Mesenchymal stem cell (in vitro differentiated cells and primary cell): Measurements from ENCODE around the gene OLFML3.
"Not testable (repeated sequence)": the region's sequence is repeated elsewhere in the genome, so short reads cannot be mapped to it uniquely, and the experiment has no call there.

ENCODE experiments used
- DNase-seq: peaks from one replicate; pipeline ENCODE4 v3.0.0-alpha.2; 2013
- H2AFZ ChIP-seq: one replicate; pipeline ENCODE4 v1.6.1; 2013; ENCODE audit warnings: low read depth, mild to moderate bottlenecking, control low read depth, inconsistent platforms, low read length, moderate library complexity
- H2AK5ac ChIP-seq: 2 replicates; pipeline ENCODE4 v1.6.1; 2013; ENCODE audit warnings: low read length, moderate library complexity, mild to moderate bottlenecking, inconsistent platforms; ENCODE audit not compliant: severe bottlenecking
- H2BK120ac ChIP-seq: one replicate; pipeline ENCODE4 v1.6.1; 2013; ENCODE audit warnings: low read depth, mild to moderate bottlenecking, inconsistent platforms, low read length, moderate library complexity
- H2BK12ac ChIP-seq, 2 experiments: one replicate each; pipeline ENCODE4 v1.6.1; 2013; ENCODE audit warnings: inconsistent platforms in 2 of 2, low read length in 2 of 2, mild to moderate bottlenecking in 2 of 2, moderate library complexity in 2 of 2, control low read depth in 1 of 2
- H2BK15ac ChIP-seq: one replicate; pipeline ENCODE4 v1.6.1; 2013; ENCODE audit warnings: mild to moderate bottlenecking, low read depth, inconsistent platforms; ENCODE audit not compliant: poor library complexity, severe bottlenecking
- H2BK5ac ChIP-seq: 2 replicates; pipeline ENCODE4 v1.6.1; 2013; ENCODE audit warnings: low read depth, mild to moderate bottlenecking, low read length, control low read depth, inconsistent platforms; ENCODE audit not compliant: poor library complexity, severe bottlenecking
- H3K14ac ChIP-seq, 2 experiments: one replicate each; pipeline ENCODE4 v1.6.1; 2013; ENCODE audit warnings: inconsistent platforms in 2 of 2, low read length in 2 of 2, control low read depth in 1 of 2, mild to moderate bottlenecking in 1 of 2, moderate library complexity in 1 of 2
- H3K18ac ChIP-seq, 2 experiments: one replicate each; pipeline ENCODE4 v1.6.1; 2013; ENCODE audit warnings: inconsistent platforms in 2 of 2, low read length in 2 of 2, control low read depth in 1 of 2, low read depth in 1 of 2, mild to moderate bottlenecking in 1 of 2
- H3K23ac ChIP-seq, 2 experiments: one replicate each; pipeline ENCODE4 v1.6.1; 2013; ENCODE audit warnings: inconsistent platforms in 2 of 2, low read length in 2 of 2, mild to moderate bottlenecking in 2 of 2, moderate library complexity in 2 of 2, control low read depth in 1 of 2
- H3K27ac ChIP-seq: 2 replicates; pipeline ENCODE4 v1.5.1; 2013; ENCODE audit warnings: mild to moderate bottlenecking, moderate library complexity, low read length, control low read depth, inconsistent platforms; ENCODE audit not compliant: poor library complexity, severe bottlenecking
- H3K27me3 ChIP-seq, 2 experiments: 2 replicates each; pipeline versions ENCODE4 v1.6.1 to v1.7.0; 2013; ENCODE audit warnings: low read length in 2 of 2, mild to moderate bottlenecking in 2 of 2, moderate library complexity in 2 of 2, control low read depth in 1 of 2, inconsistent platforms in 1 of 2; ENCODE audit not compliant: control insufficient read depth in 1 of 2, insufficient read depth in 1 of 2
- H3K36me3 ChIP-seq, 2 experiments: 2 replicates each; pipeline versions ENCODE4 v1.6.1 to v1.7.0; 2013; ENCODE audit warnings: low read length in 2 of 2, control low read depth in 1 of 2, inconsistent platforms in 1 of 2, low read depth in 1 of 2, mild to moderate bottlenecking in 1 of 2; ENCODE audit not compliant: insufficient read depth in 2 of 2, control insufficient read depth in 1 of 2
- H3K4ac ChIP-seq, 2 experiments: one replicate each; pipeline ENCODE4 v1.6.1; 2013; ENCODE audit warnings: inconsistent platforms in 2 of 2, low read length in 2 of 2, mild to moderate bottlenecking in 2 of 2, moderate library complexity in 2 of 2, control low read depth in 1 of 2, low read depth in 1 of 2
- H3K4me1 ChIP-seq: 2 replicates; pipeline ENCODE4 v1.6.1; 2013; ENCODE audit warnings: low read depth, low read length, control low read depth; ENCODE audit not compliant: control insufficient read depth, insufficient read depth
- H3K4me2 ChIP-seq: 2 replicates; pipeline ENCODE4 v1.6.1; 2013; ENCODE audit warnings: low read length, mild to moderate bottlenecking, inconsistent platforms; ENCODE audit not compliant: poor library complexity, severe bottlenecking
- H3K4me3 ChIP-seq, 2 experiments: 2 replicates each; pipeline versions ENCODE4 v1.5.1 to v1.7.0; 2013; ENCODE audit warnings: low read length in 2 of 2, mild to moderate bottlenecking in 2 of 2, control low read depth in 1 of 2, low read depth in 1 of 2; ENCODE audit not compliant: insufficient read depth in 1 of 2
- H3K79me1 ChIP-seq: replicated peaks from 2 replicates; pipeline ENCODE4 v1.6.1; 2013; ENCODE audit warnings: mild to moderate bottlenecking, control low read depth, low read length, inconsistent platforms; ENCODE audit not compliant: poor library complexity, severe bottlenecking
- H3K9ac ChIP-seq: 2 replicates; pipeline ENCODE4 v1.7.0; 2013; ENCODE audit warnings: mild to moderate bottlenecking, low read length, moderate library complexity
- H3K9me3 ChIP-seq: 2 replicates; pipeline ENCODE4 v1.7.0; 2013; ENCODE audit warnings: mild to moderate bottlenecking, low read length; ENCODE audit not compliant: control insufficient read depth
- H4K8ac ChIP-seq: one replicate; pipeline ENCODE4 v1.6.1; 2013; ENCODE audit warnings: inconsistent platforms, mild to moderate bottlenecking, low read length, moderate library complexity
- H4K91ac ChIP-seq: one replicate; pipeline ENCODE4 v1.6.1; 2013; ENCODE audit warnings: mild to moderate bottlenecking, low read length, inconsistent platforms
- WGBS: methylation state at CpG from one replicate; pipeline ENCODE4 v1.1.7; 2013; ENCODE audit warnings: mixed read lengths; 5-methylcytosine and 5-hydroxymethylcytosine counted together

The OLFML3 gene

DNA sequence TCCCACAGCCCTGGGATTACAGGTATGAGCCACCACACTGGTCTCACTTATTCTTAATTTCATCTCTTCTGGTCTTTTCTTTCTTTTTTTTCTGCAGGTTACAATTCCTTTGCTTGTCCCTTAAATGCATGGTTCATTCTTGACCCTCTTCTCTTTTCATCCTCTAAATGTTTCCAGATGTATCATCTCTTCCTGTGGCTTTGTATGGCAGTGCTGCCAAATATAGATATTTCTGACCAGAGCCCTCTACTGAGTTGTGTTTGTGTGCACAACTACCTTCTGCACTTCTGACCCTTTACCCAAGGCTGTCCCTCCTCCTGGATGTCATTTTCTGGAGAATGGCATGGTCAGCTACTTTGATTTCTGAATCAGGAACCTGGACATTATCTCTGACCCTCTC lies 32.5 kb downstream of the OLFML3 start:
- Histone ChIP-seq H3K79me1 (no peaks in the 10 kb centered on the region), H4K91ac (no peak overlapping the region), H3K27ac (no peak overlapping the region), H2BK5ac (no peak overlapping the region), H2BK12ac (no peak overlapping the region), H3K9ac (no peak overlapping the region), H3K9me3 (no peaks in the 10 kb centered on the region), H2AFZ (no peak overlapping the region), H2AK5ac (peak overlapping the region; percentile 15), H4K8ac (no peak overlapping the region), H3K23ac (no peak overlapping the region), H3K36me3 (no peaks in the 10 kb centered on the region), H3K4me1 (peaks cover 14% of the 10 kb centered on the region), H2BK120ac (no peak overlapping the region), H3K4ac (no peak overlapping the region), H2BK15ac (no peak overlapping the region), H3K4me3 (no peak overlapping the region), H3K27me3 (no peaks in the 10 kb centered on the region), H3K18ac (no peak overlapping the region), H3K14ac (no peak overlapping the region), H3K4me2 (no peak overlapping the region)
- no peak for DNase-seq

- H4K8ac ChIP-seq = no peak overlapping the region
- peak; percentile 14 for DNase-seq
- no peak overlapping the region for H4K91ac ChIP-seq
Observed at GRCh38 chr1:114015075-114015474, 35.8 kb downstream of the OLFML3 start.

DNA sequence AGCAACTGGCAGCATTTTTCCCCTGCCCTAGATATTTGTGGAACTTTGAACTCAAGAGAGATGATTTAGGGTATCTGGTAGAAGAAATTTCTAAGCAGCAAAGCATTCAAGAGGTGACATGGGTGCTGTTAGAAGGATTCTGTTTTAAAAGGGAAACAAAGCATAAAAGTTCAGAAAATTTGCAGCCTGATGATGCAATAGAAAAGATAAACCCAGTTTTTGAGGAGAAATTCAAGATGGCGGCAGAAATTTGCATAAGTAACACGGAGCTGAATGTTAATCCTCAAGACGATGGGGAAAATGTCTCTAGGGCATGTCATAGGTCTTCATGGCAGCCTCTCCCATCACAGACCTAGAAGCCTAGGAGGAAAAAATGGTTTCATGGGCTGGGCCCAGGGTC lies 40.5 kb downstream of the OLFML3 start:
- not testable (repeated sequence) for H2AK5ac ChIP-seq, H2BK5ac ChIP-seq

More at GRCh38 chr1:114015075-114015474, 35.8 kb downstream of the OLFML3 start:
- no peak overlapping the region for H2BK120ac ChIP-seq
- H3K27ac ChIP-seq = peak overlapping the region; percentile 81
- no peaks in the 10 kb centered on the region for H3K9me3 ChIP-seq
- H2BK12ac ChIP-seq = no peak overlapping the region
- no peaks in the 10 kb centered on the region for H3K79me1 ChIP-seq
- H3K36me3 ChIP-seq = no peaks in the 10 kb centered on the region
- peak overlapping the region; percentile 24 for H2BK5ac ChIP-seq
- H3K4me3 ChIP-seq = no peak overlapping the region
- H3K23ac ChIP-seq = no peak overlapping the region
- H2AFZ ChIP-seq = no peak overlapping the region
- no peak overlapping the region for H3K14ac ChIP-seq
- H3K18ac ChIP-seq = no peak overlapping the region
- H3K9ac ChIP-seq = no peak overlapping the region
- no peak overlapping the region for H2AK5ac ChIP-seq
- 16% methylated on average over 2 of the region's 2 CpGs for WGBS
- no peak overlapping the region for H2BK15ac ChIP-seq
- peaks cover 6% of the 10 kb centered on the region for H3K4me1 ChIP-seq
- no peaks in the 10 kb centered on the region for H3K27me3 ChIP-seq
- H3K4ac ChIP-seq = no peak overlapping the region
- H3K4me2 ChIP-seq = no peak overlapping the region

DNA sequence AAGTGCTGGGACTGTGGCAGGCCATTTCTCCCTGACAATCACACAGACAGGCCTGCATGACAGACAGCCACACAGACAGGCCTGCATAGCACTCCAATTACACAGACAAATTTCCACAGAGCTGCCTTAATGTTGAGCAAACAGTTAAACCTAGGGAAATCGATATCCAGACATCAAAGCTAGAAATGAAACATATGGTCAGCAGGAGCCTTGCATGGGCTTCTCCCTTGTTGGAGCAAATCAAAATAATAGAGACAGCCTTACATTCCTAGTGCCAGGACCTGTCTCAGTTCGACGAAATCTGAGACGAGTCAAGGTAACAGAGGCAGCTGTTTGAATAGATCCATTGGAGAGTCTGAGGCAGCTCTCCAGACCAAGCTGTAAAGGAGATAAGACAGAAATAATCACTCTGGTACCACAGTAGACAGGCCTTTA lies 42.4 kb downstream of the OLFML3 start:
- no peak overlapping the region for H2AK5ac ChIP-seq
- H3K18ac ChIP-seq = no peak overlapping the region
- no peak overlapping the region for H2BK120ac ChIP-seq
- WGBS = 82% methylated on average over 4 of the region's 4 CpGs
- H4K91ac ChIP-seq = no peak overlapping the region
- no peak overlapping the region for H4K8ac ChIP-seq
- no peak overlapping the region for H2BK15ac ChIP-seq
- no peak overlapping the region for H2BK12ac ChIP-seq
- H3K14ac ChIP-seq = no peak overlapping the region
- no peaks in the 10 kb centered on the region for H3K36me3 ChIP-seq
- no peak for DNase-seq
- peaks cover 12% of the 10 kb centered on the region for H3K4me1 ChIP-seq
- no peak overlapping the region for H3K23ac ChIP-seq
- no peaks in the 10 kb centered on the region for H3K79me1 ChIP-seq
- no peaks in the 10 kb centered on the region for H3K9me3 ChIP-seq
- no peak overlapping the region for H3K4me2 ChIP-seq
- no peak overlapping the region for H3K27ac ChIP-seq
- H2BK5ac ChIP-seq = no peak overlapping the region
- H3K4ac ChIP-seq = no peak overlapping the region
- H3K4me3 ChIP-seq = no peak overlapping the region
- H3K27me3 ChIP-seq = no peaks in the 10 kb centered on the region
- no peak overlapping the region for H3K9ac ChIP-seq
- no peak overlapping the region for H2AFZ ChIP-seq

More for the DNA sequence above, 40.5 kb downstream of the OLFML3 start:
- not testable (repeated sequence) for H3K79me1 ChIP-seq, H4K91ac ChIP-seq, H3K9ac ChIP-seq, H3K14ac ChIP-seq, H3K23ac ChIP-seq, DNase-seq, H3K4ac ChIP-seq, H3K27ac ChIP-seq, H4K8ac ChIP-seq, H3K27me3 ChIP-seq, H2AFZ ChIP-seq, H2BK120ac ChIP-seq, H3K36me3 ChIP-seq, H3K4me2 ChIP-seq, H2BK12ac ChIP-seq, H3K18ac ChIP-seq, H3K4me3 ChIP-seq, H3K9me3 ChIP-seq, H2BK15ac ChIP-seq
- peaks cover 10% of the 10 kb centered on the region for H3K4me1 ChIP-seq
- 88% methylated on average over 3 of the region's 3 CpGs for WGBS
